HepG2 (cell line): ENCODE measurements around the gene HOXA1. TPM values are rescaled to one million over a fixed set of nuclear protein-coding genes. Genes with fewer than 3 reads are reported as not detected.
A peak's percentile ranks its signal among the peaks of the same experiment; 100 is the strongest.

Experiments
- AGO1 ChIP-seq: fragments of 200-400 bp; formaldehyde crosslinking; IDR thresholded peaks from 2 replicates; pipeline ENCODE4 v1.6.1; 2017; ENCODE audit warnings: mild to moderate bottlenecking, low read depth, low read length, moderate library complexity; ENCODE audit not compliant: poor library complexity, severe bottlenecking
- ARHGAP35 ChIP-seq: sonication (generic); formaldehyde crosslinking; IDR thresholded peaks from 2 replicates; pipeline ENCODE4 v1.9.0; 2022; ENCODE audit warnings: mild to moderate bottlenecking, inconsistent platforms, moderate library complexity, missing genetic modification reagents, borderline replicate concordance
- ARNT ChIP-seq: fragments of 450-650 bp; IDR thresholded peaks from 2 replicates; pipeline ENCODE4 v1.6.1; 2017
- CERS6 ChIP-seq: sonication (generic); formaldehyde crosslinking; IDR thresholded peaks from 2 replicates; pipeline ENCODE4 v1.5.0; 2020; ENCODE audit warnings: missing genetic modification reagents
- CSRNP1 ChIP-seq: sonication (generic); formaldehyde crosslinking; IDR thresholded peaks from 2 replicates; pipeline ENCODE4 v1.8.1; 2023; ENCODE audit warnings: mild to moderate bottlenecking, missing genetic modification reagents
- E2F2 ChIP-seq: sonication (generic); formaldehyde crosslinking; IDR thresholded peaks from 2 replicates; pipeline ENCODE4 v1.4.0; 2020; ENCODE audit warnings: missing genetic modification reagents, borderline replicate concordance
- ELF3 ChIP-seq: IDR thresholded peaks from 2 replicates; pipeline ENCODE4 v1.6.1; 2016; ENCODE audit warnings: missing genetic modification reagents, missing compliant biosample characterization
- EP300 ChIP-seq, 3 experiments: sonication (generic) in 1 of 3; formaldehyde crosslinking in 1 of 3; IDR thresholded peaks; 2 replicates each; pipeline versions ENCODE4 v1.5.1 to v1.6.1; 2011 to 2020; ENCODE audit warnings: low read depth in 2 of 3, low read length in 2 of 3, borderline replicate concordance in 1 of 3, improper control_type of control experiment in 1 of 3, mild to moderate bottlenecking in 1 of 3, missing genetic modification reagents in 1 of 3, moderate library complexity in 1 of 3
- ETS1 ChIP-seq: sonication (generic); formaldehyde crosslinking; IDR thresholded peaks from 2 replicates; pipeline ENCODE4 v1.4.0; 2020; ENCODE audit warnings: missing genetic modification reagents
- GLI4 ChIP-seq: sonication (generic); formaldehyde crosslinking; IDR thresholded peaks from 2 replicates; pipeline ENCODE4 v1.5.1; 2020; ENCODE audit warnings: missing genetic modification reagents, mild to moderate bottlenecking, moderate library complexity, borderline replicate concordance
- HOXD1 ChIP-seq: sonication (generic); formaldehyde crosslinking; IDR thresholded peaks from 2 replicates; pipeline ENCODE4 v1.5.0; 2020; ENCODE audit warnings: missing genetic modification reagents
- NKX3-1 ChIP-seq: sonication (generic); formaldehyde crosslinking; IDR thresholded peaks from 2 replicates; pipeline ENCODE4 v1.5.0; 2020; ENCODE audit warnings: missing genetic modification reagents
- RCOR2 ChIP-seq: IDR thresholded peaks from 2 replicates; pipeline ENCODE4 v1.6.1; 2016; ENCODE audit warnings: missing biosample characterization, missing genetic modification reagents
- SALL1 ChIP-seq: sonication (generic); formaldehyde crosslinking; IDR thresholded peaks from 2 replicates; pipeline ENCODE4 v1.8.0; 2022; ENCODE audit warnings: mild to moderate bottlenecking, missing genetic modification reagents
- SMC3 ChIP-seq: IDR thresholded peaks from 2 replicates; pipeline ENCODE4 v1.6.1; 2011; ENCODE audit warnings: low read length, improper control_type of control experiment
- SOX5 ChIP-seq: IDR thresholded peaks from 2 replicates; pipeline ENCODE4 v1.6.1; 2016; ENCODE audit warnings: borderline replicate concordance
- TAF15 ChIP-seq: fragments of 200-400 bp; formaldehyde crosslinking; IDR thresholded peaks from one replicate; pipeline ENCODE4 v1.6.1; 2018; ENCODE audit warnings: mild to moderate bottlenecking, low read depth, low read length; ENCODE audit not compliant: poor library complexity, severe bottlenecking
- ZBTB1 ChIP-seq: sonication (generic); formaldehyde crosslinking; IDR thresholded peaks from 2 replicates; pipeline ENCODE4 v1.4.0; 2020; ENCODE audit warnings: missing genetic modification reagents, borderline replicate concordance
- ZNF614 ChIP-seq: IDR thresholded peaks from 2 replicates; pipeline ENCODE4 v1.6.1; 2018; ENCODE audit warnings: missing biosample characterization, missing genetic modification reagents, inconsistent platforms, borderline replicate concordance
- ZNF619 ChIP-seq: sonication (generic); formaldehyde crosslinking; IDR thresholded peaks from 2 replicates; pipeline ENCODE4 v1.4.0; 2020; ENCODE audit warnings: mild to moderate bottlenecking, missing genetic modification reagents
- ZNF704 ChIP-seq: sonication (generic); formaldehyde crosslinking; IDR thresholded peaks from 2 replicates; pipeline ENCODE4 v1.8.1; 2023; ENCODE audit warnings: mild to moderate bottlenecking, inconsistent platforms, moderate library complexity, missing genetic modification reagents, borderline replicate concordance
- ZNF775 ChIP-seq: sonication (generic); formaldehyde crosslinking; IDR thresholded peaks from 2 replicates; pipeline ENCODE4 v1.4.0; 2020; ENCODE audit warnings: missing genetic modification reagents, mild to moderate bottlenecking, moderate library complexity, borderline replicate concordance
- ZSCAN29 ChIP-seq: sonication (generic); formaldehyde crosslinking; conservative IDR thresholded peaks from 2 replicates; pipeline ENCODE4 v1.4.0; 2020; ENCODE audit warnings: mild to moderate bottlenecking, missing genetic modification reagents
- polyA plus RNA-seq, 8 experiments: library from polyadenylated mRNA; depleted of rRNA in 3 of 8; stranded (reverse) in 7 of 8; unstranded in 1 of 8; fragments of >200 nt; fragmentation: Illumina TruSeq in 4 of 8; extraction: Trizol in 4 of 8; gene quantifications; 2 replicates each; pipeline versions ENCODE4 v1.2.1 to v1.2.3, GENCODE V29; 2011 to 2016; ENCODE audit warnings: low read depth in 4 of 8, missing spikeins in 1 of 8, mixed read lengths in 1 of 8; ENCODE audit not compliant: insufficient read depth in 1 of 8
- total RNA-seq, 5 experiments: library from RNA; depleted of rRNA; stranded (reverse); fragments of >200 nt; fragmentation: Illumina TruSeq; extraction: Trizol; gene quantifications; 2 replicates each; pipeline ENCODE4 v1.2.3, GENCODE V29; 2016; ENCODE audit warnings: low read depth in 1 of 5

The HOXA1 gene
- total and polyA plus RNA-seq, 2 of the 13 experiments (the other 11 are each of a cell fraction or from before 2014, with no cell fraction given): 0.18 to 0.20 TPM

- no peak for TF ChIP-seq ETS1 (CRISPR knock-in tag)
- no peak for TF ChIP-seq ZNF775 (CRISPR knock-in tag)
- no peak for TF ChIP-seq HOXD1 (CRISPR knock-in tag)
- TF ChIP-seq SALL1 (CRISPR knock-in tag): peak; percentile 82
- no peak for TF ChIP-seq ZBTB1 (CRISPR knock-in tag)
- TF ChIP-seq CSRNP1 (CRISPR knock-in tag): peak; percentile 91
- no peak for TF ChIP-seq TAF15
- no peak for TF ChIP-seq RCOR2 (CRISPR knock-in tag)
- TF ChIP-seq ARNT: no peak
- TF ChIP-seq NKX3-1 (CRISPR knock-in tag): no peak
- no peak for TF ChIP-seq ZNF614 (CRISPR knock-in tag)
- TF ChIP-seq ARHGAP35: peak; percentile 87; the same call in 1 of the 2 replicates
- no peak for TF ChIP-seq ZSCAN29 (CRISPR knock-in tag)
- peak; percentile 81; the same call in 1 of the 2 replicates for TF ChIP-seq ZNF704 (CRISPR knock-in tag)
- peak; percentile 11 for TF ChIP-seq AGO1
- no peak for TF ChIP-seq E2F2 (CRISPR knock-in tag)
- no peak for TF ChIP-seq SMC3
- no peak for TF ChIP-seq SOX5 (CRISPR knock-in tag)
- no peak; a peak in 1 of 4 replicates for TF ChIP-seq EP300 (IDR thresholded peaks at IDR 0.05; ENCODE audit: low read depth in 2 of 2, low read length in 2 of 2)
- no peak for TF ChIP-seq EP300 (CRISPR knock-in tag; IDR thresholded peaks at IDR 0.05; ENCODE audit: borderline replicate concordance)
- TF ChIP-seq ELF3 (CRISPR knock-in tag): peak; percentile 75
- no peak for TF ChIP-seq CERS6 (CRISPR knock-in tag)
- no peak for TF ChIP-seq GLI4
- peak; percentile 71; the same call in 1 of the 2 replicates for TF ChIP-seq ZNF619 (CRISPR knock-in tag)
These were observed 35.0 kb upstream of the HOXA1 start, which contains the start of gene HOXA4 (continued) for GRCh38 chr7:27130540-27131389.
